Ascending aorta (tissue), 2 donors: ENCODE results near the gene PPP5C. TPM values are rescaled to one million over a fixed set of nuclear protein-coding genes. Genes with fewer than 3 reads are reported as not detected.

ENCODE experiments used
- DNase-seq, 2 donors: peaks; one replicate each; pipeline ENCODE4 v3.0.0-alpha.2; 2019; ENCODE audit warnings: low spot score in 2 of 2
- H3K27ac ChIP-seq, 2 donors: fragments of 200-600 bp; sonication (generic); one replicate each; pipeline ENCODE4 v1.5.1; 2016 to 2017; ENCODE audit warnings: mild to moderate bottlenecking in 1 of 2
- H3K27me3 ChIP-seq: fragments of 200-600 bp; sonication (generic); one replicate; pipeline ENCODE4 v1.5.1; 2017
- H3K36me3 ChIP-seq, 2 donors: fragments of 200-600 bp; sonication (generic); one replicate each; pipeline ENCODE4 v1.5.1; 2016
- H3K4me1 ChIP-seq, 2 donors: fragments of 200-600 bp; sonication (generic); one replicate each; pipeline ENCODE4 v1.5.1; 2016 to 2017; ENCODE audit warnings: mild to moderate bottlenecking in 1 of 2
- H3K4me3 ChIP-seq, 2 donors: fragments of 200-600 bp; sonication (generic); one replicate each; pipeline ENCODE4 v1.5.1; 2016 to 2017; ENCODE audit warnings: mild to moderate bottlenecking in 1 of 2
- H3K9me3 ChIP-seq, 2 donors: fragments of 200-600 bp; sonication (generic); one replicate each; pipeline ENCODE4 v1.5.1; 2016
- intact Hi-C: fragments of 100-400 bp; cut with DNase I; formaldehyde crosslinking; loops from one replicate; pipeline ENCODE4 v1.15.1; 2023
- total RNA-seq: library from RNA; depleted of rRNA; stranded (reverse); fragments of >200 nt; gene quantifications from one replicate; pipeline ENCODE4 v1.1.0, GENCODE V29; 2016
- TF ChIP-seq, protein P1 (sequence below), 3 experiments: fragments of 200-600 bp in 2 of 3; fragments of 450-650 bp in 1 of 3; sonication (generic) in 2 of 3; IDR thresholded peaks; one replicate each; pipeline ENCODE4 v1.5.1; 2016 to 2019; ENCODE audit warnings: antibody characterized with exemption in 3 of 3, mild to moderate bottlenecking in 1 of 3, moderate library complexity in 1 of 3

The PPP5C gene
- total RNA-seq, 1 donor from 2014 or later = 96.1 TPM

GRCh38 chr19:46367426-46367825, 20.5 kb downstream of the PPP5C start:
- H3K4me3 ChIP-seq = no peak overlapping the region

DNA sequence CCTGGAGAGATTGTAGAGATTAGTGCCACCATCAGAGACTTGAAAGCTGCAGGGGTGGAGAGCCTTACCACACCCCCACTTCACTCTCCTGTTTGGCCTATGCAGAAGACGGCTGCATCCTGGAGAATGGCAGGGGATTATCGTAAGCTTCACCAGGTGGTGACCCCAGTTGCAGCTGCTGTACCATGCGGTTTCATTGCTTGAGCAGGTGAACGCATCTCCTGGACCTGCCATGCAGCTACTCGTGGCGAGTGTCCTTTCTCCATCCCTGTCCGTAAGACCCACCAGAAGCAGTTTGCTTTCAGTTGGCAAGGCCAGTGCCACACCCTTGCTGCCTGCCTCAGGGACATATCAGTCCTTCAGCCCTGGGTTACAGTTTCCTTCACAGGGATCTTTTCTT, 21.2 kb downstream of the PPP5C start:
- TF ChIP-seq, protein P1, sequence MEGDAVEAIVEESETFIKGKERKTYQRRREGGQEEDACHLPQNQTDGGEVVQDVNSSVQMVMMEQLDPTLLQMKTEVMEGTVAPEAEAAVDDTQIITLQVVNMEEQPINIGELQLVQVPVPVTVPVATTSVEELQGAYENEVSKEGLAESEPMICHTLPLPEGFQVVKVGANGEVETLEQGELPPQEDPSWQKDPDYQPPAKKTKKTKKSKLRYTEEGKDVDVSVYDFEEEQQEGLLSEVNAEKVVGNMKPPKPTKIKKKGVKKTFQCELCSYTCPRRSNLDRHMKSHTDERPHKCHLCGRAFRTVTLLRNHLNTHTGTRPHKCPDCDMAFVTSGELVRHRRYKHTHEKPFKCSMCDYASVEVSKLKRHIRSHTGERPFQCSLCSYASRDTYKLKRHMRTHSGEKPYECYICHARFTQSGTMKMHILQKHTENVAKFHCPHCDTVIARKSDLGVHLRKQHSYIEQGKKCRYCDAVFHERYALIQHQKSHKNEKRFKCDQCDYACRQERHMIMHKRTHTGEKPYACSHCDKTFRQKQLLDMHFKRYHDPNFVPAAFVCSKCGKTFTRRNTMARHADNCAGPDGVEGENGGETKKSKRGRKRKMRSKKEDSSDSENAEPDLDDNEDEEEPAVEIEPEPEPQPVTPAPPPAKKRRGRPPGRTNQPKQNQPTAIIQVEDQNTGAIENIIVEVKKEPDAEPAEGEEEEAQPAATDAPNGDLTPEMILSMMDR (IDR thresholded peaks at IDR 0.05) = no peak
- DNase-seq = peak in 1 of 2 donors; percentile 48
- H3K9me3 ChIP-seq = no peaks in the 10 kb centered on the region
- intact Hi-C loops = no loop called here
- no peak overlapping the region for H3K27ac ChIP-seq
- H3K36me3 ChIP-seq = peaks cover 3 to 43% of the 10 kb centered on the region in 2 donors
- peaks cover 6 to 9% of the 10 kb centered on the region in 2 donors for H3K4me1 ChIP-seq
- H3K4me3 ChIP-seq = no peak overlapping the region
- H3K27me3 ChIP-seq = no peaks in the 10 kb centered on the region

More at GRCh38 chr19:46367426-46367825, 20.5 kb downstream of the PPP5C start:
- intact Hi-C loops = no loop called here
- peaks cover 0 to 3% of the 10 kb centered on the region in 2 donors for H3K4me1 ChIP-seq
- H3K27ac ChIP-seq = no peak overlapping the region
- TF ChIP-seq, protein P1 (IDR thresholded peaks at IDR 0.05) = no peak
- peaks cover 3 to 43% of the 10 kb centered on the region in 2 donors for H3K36me3 ChIP-seq
- no peaks in the 10 kb centered on the region for H3K27me3 ChIP-seq
- no peaks in the 10 kb centered on the region for H3K9me3 ChIP-seq
- DNase-seq = peak in 1 of 2 donors; percentile 43

GRCh38 chr19:46369817-46370216, 22.9 kb downstream of the PPP5C start:
- H3K36me3 ChIP-seq = peaks cover 0 to 29% of the 10 kb centered on the region in 2 donors

DNA sequence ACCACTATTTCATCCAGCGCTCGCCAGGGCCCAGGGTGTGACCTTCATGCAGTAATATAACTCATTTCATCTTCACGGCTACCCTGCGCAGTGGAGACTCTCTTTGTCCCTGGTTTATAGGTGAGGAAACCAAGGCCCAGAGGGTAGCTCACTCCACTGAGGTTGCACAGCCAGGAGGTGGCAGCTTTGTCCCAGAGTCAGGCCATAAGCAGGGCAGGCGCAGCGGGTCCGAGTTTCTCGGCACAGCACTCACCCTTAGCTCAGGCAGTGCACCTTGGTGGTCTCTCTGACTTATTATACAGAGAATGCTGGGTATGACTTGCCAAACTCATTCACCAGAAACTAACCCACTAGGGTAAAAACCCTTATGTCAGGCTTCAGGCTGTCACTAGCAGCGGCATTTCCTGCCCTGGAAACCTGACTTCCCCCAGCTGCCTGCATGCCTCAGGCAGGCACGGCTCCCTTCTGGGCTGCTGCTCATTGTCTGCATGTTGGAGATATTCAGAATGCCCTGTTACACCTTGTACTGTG, 24.5 kb downstream of the PPP5C start:
- Histone ChIP-seq H3K36me3 (peaks cover 0 to 24% of the 10 kb centered on the region in 2 donors), H3K27ac (peak overlapping the region; percentile 9 to 90), H3K4me1 (peaks cover 7 to 21% of the 10 kb centered on the region in 2 donors), H3K4me3 (no peak overlapping the region), H3K27me3 (no peaks in the 10 kb centered on the region), H3K9me3 (no peaks in the 10 kb centered on the region)
- intact Hi-C loops = no loop called here
- DNase-seq = peak in 1 of 2 donors; percentile 59
- TF ChIP-seq, protein P1 (IDR thresholded peaks at IDR 0.05) = no peak

More at GRCh38 chr19:46369817-46370216, 22.9 kb downstream of the PPP5C start:
- TF ChIP-seq, protein P1 (IDR thresholded peaks at IDR 0.05) = no peak
- intact Hi-C loops = no loop called here
- Histone ChIP-seq H3K27me3 (no peaks in the 10 kb centered on the region), H3K9me3 (no peaks in the 10 kb centered on the region), H3K4me3 (no peak overlapping the region), H3K27ac (no peak overlapping the region), H3K4me1 (peaks cover 7 to 21% of the 10 kb centered on the region in 2 donors)
- no peak for DNase-seq

DNA sequence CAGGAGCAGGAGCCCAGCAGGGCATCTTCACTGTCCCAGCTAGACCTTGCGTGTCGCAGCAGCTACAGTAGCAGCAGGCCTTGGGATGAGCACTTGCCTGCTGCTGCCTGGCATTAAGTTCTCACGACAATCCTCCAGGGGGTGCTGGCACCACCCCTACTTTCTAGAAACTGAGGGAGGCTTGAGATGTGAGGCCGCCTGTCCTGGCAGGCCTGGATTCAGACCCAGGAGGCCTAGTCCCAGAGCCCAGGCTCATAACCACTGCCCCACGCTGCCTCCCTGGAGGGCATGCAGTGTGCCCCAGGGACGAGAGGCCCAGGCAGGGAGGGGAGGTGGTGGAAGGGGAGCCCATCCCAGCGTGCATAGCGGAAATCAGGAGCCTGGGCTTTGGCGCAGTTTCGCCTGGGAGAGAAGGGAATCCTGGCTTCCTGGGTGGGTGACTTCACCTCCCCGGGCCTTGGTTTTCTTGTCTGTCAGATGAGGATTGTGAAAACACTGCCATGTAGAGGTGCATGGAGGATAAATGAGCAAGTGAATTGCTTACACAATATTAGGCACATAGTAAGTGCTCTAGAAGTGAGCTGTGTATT, 26.1 kb downstream of the PPP5C start:
- DNase-seq = peak in 1 of 2 donors; percentile 69
- Histone ChIP-seq H3K4me3 (peak overlapping the region in 1 of 2 donors; percentile 35), H3K27me3 (no peaks in the 10 kb centered on the region), H3K27ac (peak overlapping the region; percentile 85 to 90), H3K36me3 (peaks cover 4 to 23% of the 10 kb centered on the region in 2 donors), H3K9me3 (no peaks in the 10 kb centered on the region), H3K4me1 (peaks cover 9 to 27% of the 10 kb centered on the region in 2 donors)
- intact Hi-C loops = loop anchor here (2.0 kb wide), 1 partner anchor 22 kb away; no protein-coding TSS in a partner anchor
- TF ChIP-seq, protein P1 (IDR thresholded peaks at IDR 0.05) = peak in 2 of 3 experiments; percentile 38 to 43
